Activated naive CD4-positive, alpha-beta T cell treated with anti-CD3 and anti-CD28 coated beads, Interleukin-2, amount 50 U/mL, for 24 hours (primary cell): ENCODE results near the gene NPIPA1.
"Not testable (repeated sequence)": the region's sequence is repeated elsewhere in the genome, so short reads cannot be mapped to it uniquely, and the experiment has no call there.

Experiments
- H3K27ac Mint-ChIP-seq: one replicate; pipeline ENCODE4 v1.8.0; 2021; ENCODE audit warnings: mild to moderate bottlenecking, mixed read lengths
- H3K27me3 Mint-ChIP-seq: one replicate; pipeline ENCODE4 v1.8.0; 2021; ENCODE audit warnings: mixed read lengths
- H3K36me3 Mint-ChIP-seq: one replicate; pipeline ENCODE4 v1.8.0; 2021; ENCODE audit warnings: mixed read lengths
- H3K4me1 Mint-ChIP-seq: one replicate; pipeline ENCODE4 v1.8.0; 2021; ENCODE audit warnings: mixed read lengths
- H3K4me3 Mint-ChIP-seq: one replicate; pipeline ENCODE4 v1.8.0; 2021; ENCODE audit warnings: mild to moderate bottlenecking, mixed read lengths
- H3K9me3 Mint-ChIP-seq: one replicate; pipeline ENCODE4 v1.8.0; 2021; ENCODE audit warnings: mixed read lengths

Gene NPIPA1

DNA sequence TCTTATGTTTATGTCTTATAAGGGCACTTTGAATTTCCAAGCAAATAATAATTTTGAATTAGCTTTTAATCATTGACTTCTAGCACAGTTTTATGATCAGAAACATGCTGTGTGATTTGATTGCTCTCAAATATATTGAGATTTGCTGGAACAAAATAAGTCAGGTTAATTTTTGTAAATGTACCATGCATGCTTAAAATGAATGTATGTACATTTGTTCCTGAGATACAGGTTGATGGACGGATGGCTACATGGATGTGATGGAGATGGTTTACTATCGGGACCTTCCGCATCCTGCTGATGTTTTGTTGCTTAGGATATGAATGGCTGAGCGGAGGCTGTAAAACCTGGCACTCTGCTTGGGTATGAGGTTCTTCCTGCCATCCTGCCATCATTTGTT is at the start of gene NPIPA1:
Gene NPIPA1 (plus strand): TSS at position 301 of the 400 bp plus-strand sequence. CDS start 0 bp downstream, at position 301.
- H3K36me3 Mint-ChIP-seq, H3K4me1 Mint-ChIP-seq, H3K4me3 Mint-ChIP-seq, H3K9me3 Mint-ChIP-seq, H3K27me3 Mint-ChIP-seq, H3K27ac Mint-ChIP-seq: not testable (repeated sequence)

DNA sequence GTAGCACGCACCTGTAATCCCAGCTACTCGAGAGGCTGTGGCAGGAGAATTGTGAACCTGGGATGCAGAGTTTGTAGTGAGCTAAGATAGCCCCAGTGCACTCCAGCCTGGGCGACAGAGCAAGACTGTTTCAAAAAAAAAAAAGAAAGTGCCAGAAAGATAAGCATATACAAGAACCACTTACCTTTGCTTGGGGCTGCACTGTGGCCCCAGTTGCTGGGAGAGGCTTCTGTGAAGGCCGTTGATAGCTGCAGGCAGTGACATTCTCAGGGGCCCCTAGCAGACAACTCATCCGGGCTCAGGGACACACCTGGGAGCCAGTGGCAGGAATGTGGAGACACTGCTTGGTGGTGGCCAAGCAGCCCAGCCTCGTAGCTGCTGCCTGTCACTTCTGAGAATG is 45.1 kb upstream of the NPIPA1 start:
- not testable (repeated sequence) for H3K27me3 Mint-ChIP-seq, H3K4me3 Mint-ChIP-seq, H3K9me3 Mint-ChIP-seq, H3K4me1 Mint-ChIP-seq, H3K27ac Mint-ChIP-seq, H3K36me3 Mint-ChIP-seq

DNA sequence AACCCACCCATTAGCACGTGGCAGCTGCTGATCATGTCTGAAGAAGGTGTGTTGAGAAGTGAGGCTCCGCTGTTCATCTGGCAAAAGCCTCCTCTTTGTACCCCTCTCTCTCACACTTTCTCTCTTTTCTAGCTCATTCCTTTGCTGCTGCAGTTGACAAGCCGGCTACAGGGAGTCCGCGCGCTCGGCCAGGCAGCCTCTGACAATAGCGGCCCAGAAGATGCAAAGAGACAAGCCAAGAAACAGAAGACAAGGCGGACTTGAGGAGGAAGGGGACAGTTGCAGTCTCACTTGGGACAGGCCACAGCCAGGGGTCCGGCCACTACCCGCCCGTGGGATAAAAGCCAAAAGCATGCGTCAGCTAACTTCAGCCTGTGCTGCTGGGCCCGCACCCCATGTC is 41.9 kb upstream of the NPIPA1 start:
- H3K9me3 Mint-ChIP-seq, H3K27ac Mint-ChIP-seq, H3K4me3 Mint-ChIP-seq, H3K36me3 Mint-ChIP-seq, H3K4me1 Mint-ChIP-seq, H3K27me3 Mint-ChIP-seq: not testable (repeated sequence)

GRCh38 chr16:14896023-14896422 is 41.2 kb upstream of the NPIPA1 start:
- H3K36me3 Mint-ChIP-seq, H3K4me3 Mint-ChIP-seq, H3K27me3 Mint-ChIP-seq, H3K4me1 Mint-ChIP-seq, H3K27ac Mint-ChIP-seq, H3K9me3 Mint-ChIP-seq: not testable (repeated sequence)

DNA sequence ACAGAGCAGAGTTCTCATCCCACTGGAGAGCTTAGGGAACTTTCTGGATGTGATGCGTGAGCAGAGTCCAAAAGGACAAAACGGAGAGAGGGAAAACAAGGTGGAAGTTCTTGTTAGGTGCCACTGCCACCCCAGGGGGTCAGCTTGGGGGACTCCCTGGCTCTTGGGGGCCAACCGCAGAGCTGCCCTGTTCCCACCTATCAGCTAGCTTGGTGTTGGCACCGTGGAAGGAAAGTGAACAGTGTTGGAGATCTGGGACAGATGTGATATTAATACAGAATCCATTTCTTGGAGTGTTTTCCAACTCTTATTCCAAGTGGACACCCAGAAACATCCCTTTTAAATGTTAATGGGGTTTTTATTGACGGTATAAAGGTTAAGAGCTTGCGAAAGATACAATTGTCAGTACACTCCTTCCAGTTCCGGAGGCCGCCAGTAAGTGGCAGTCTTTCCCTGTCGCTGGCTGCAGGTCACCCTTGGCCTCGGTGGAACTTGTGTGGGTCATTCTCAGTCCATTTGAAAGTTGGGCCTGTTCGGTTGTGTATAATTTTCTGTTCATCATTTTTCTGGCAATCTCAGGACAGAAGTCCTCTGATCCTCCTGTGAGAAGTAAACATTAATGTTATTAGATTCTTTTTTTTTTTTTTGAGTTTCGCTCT is 40.1 kb upstream of the NPIPA1 start:
- H3K4me3 Mint-ChIP-seq, H3K36me3 Mint-ChIP-seq, H3K4me1 Mint-ChIP-seq, H3K27me3 Mint-ChIP-seq, H3K27ac Mint-ChIP-seq, H3K9me3 Mint-ChIP-seq: not testable (repeated sequence)

GRCh38 chr16:14898162-14898561 is 39.1 kb upstream of the NPIPA1 start:
- not testable (repeated sequence) for H3K4me3 Mint-ChIP-seq, H3K27ac Mint-ChIP-seq, H3K27me3 Mint-ChIP-seq, H3K4me1 Mint-ChIP-seq, H3K36me3 Mint-ChIP-seq, H3K9me3 Mint-ChIP-seq

DNA sequence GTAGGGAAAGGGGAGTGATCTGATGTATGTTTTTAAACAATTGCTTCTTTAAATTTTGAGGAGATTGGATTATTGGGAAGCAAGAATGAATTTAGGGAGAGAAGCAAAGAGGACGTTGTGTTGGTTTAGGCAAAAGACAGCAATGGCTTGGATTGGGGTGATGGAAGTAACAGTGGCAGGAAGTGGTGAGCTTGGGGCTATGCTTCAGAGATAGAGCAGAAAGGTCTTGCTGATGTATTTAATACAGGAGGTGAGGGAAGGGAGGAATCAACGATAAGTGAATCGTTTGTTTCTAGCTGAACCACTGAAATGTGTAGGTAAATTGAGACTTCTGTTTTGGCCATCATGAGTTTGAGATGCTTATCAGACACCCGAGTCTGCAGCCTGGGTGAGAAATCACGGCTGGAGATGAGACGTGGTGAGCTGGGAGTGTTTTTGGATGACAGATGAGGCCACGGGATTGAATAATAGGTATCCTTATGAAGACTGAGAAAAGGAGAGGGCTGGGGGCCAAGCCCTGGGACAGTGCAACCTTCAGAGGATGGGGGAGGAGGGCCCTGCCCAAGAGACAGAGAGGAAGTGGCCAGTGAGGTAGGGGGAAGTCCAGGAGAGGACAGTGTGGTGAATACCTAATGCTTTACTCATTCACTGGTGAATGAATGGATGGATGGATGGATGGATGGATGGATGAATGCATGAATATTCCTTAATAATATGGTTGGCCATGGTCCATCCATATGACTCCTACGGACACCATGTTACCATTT is 33.9 kb upstream of the NPIPA1 start:
- H3K36me3 Mint-ChIP-seq, H3K4me1 Mint-ChIP-seq, H3K4me3 Mint-ChIP-seq, H3K27ac Mint-ChIP-seq, H3K9me3 Mint-ChIP-seq, H3K27me3 Mint-ChIP-seq: not testable (repeated sequence)

- H3K4me1 Mint-ChIP-seq, H3K27me3 Mint-ChIP-seq, H3K36me3 Mint-ChIP-seq, H3K9me3 Mint-ChIP-seq, H3K4me3 Mint-ChIP-seq, H3K27ac Mint-ChIP-seq: not testable (repeated sequence)
Observed at GRCh38 chr16:14909744-14910143, 27.5 kb upstream of the NPIPA1 start.

GRCh38 chr16:14910833-14911629 is 26.2 kb upstream of the NPIPA1 start:
- H3K4me3 Mint-ChIP-seq, H3K27me3 Mint-ChIP-seq, H3K9me3 Mint-ChIP-seq, H3K4me1 Mint-ChIP-seq, H3K36me3 Mint-ChIP-seq, H3K27ac Mint-ChIP-seq: not testable (repeated sequence)

DNA sequence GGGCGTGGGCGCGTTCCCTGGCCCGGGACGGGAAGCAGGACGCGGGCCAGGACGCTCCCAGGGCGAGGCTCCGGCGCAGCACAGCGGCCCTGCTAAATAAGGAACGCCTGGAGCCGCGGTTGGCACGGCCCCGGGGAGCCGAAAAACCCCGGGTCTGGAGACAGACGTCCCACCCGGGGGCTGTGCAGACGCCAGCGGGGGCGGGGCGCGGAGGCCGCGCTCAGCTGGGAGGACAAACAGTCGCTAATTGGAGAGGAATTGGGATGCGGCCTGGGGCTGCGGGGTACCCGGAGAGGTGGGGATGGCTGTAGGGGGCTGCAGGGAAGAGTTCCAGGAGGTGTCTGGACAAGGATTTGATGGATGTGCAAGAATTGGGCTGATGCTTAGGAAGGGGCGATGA is 25.3 kb upstream of the NPIPA1 start:
- H3K27ac Mint-ChIP-seq, H3K27me3 Mint-ChIP-seq, H3K9me3 Mint-ChIP-seq, H3K4me1 Mint-ChIP-seq, H3K36me3 Mint-ChIP-seq: not testable (repeated sequence)
- H3K4me3 Mint-ChIP-seq, result peak overlapping the region; percentile 77

- H3K27ac Mint-ChIP-seq, H3K36me3 Mint-ChIP-seq, H3K27me3 Mint-ChIP-seq, H3K4me1 Mint-ChIP-seq, H3K4me3 Mint-ChIP-seq, H3K9me3 Mint-ChIP-seq: not testable (repeated sequence)
Observed at GRCh38 chr16:14912588-14912987, 24.7 kb upstream of the NPIPA1 start.

GRCh38 chr16:14918504-14918903 is 18.7 kb upstream of the NPIPA1 start:
- not testable (repeated sequence) for H3K27me3 Mint-ChIP-seq, H3K9me3 Mint-ChIP-seq, H3K4me3 Mint-ChIP-seq, H3K27ac Mint-ChIP-seq, H3K36me3 Mint-ChIP-seq, H3K4me1 Mint-ChIP-seq

DNA sequence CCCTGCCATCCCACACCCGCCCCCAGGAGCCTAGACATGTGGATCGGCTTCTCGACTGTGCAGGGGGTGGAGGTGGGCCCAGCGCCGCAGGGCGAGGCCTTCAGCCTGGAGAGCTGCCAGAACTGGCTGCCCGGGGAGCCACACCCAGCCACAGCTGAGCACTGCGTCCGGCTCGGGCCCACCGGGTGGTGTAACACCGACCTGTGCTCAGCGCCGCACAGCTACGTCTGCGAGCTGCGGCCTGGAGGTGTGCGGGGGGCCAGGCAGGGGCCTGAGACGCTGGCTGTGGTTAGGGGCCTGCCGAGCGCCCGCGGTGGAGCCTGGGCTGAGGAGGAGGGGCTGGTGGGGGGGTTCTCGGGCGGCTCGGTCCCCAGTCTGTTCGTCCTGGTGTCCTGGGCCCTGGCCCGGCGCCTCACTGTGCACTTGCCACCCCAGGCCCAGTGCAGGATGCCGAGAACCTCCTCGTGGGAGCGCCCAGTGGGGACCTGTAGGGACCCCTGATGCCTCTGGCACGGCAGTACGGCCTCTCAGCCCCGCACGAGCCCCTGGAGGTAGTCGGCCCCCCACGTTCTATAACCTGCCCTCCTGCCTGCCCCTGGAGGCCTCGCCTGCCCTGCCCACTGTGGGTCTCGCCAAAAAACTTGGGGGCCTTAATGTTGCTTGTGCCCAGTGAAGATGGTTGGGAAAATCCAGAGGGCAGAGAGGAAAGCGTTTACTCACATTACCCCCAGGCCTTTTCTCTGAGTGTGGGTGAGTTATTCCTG is 17.2 kb upstream of the NPIPA1 start:
- not testable (repeated sequence) for H3K27me3 Mint-ChIP-seq, H3K4me3 Mint-ChIP-seq, H3K36me3 Mint-ChIP-seq, H3K9me3 Mint-ChIP-seq, H3K27ac Mint-ChIP-seq, H3K4me1 Mint-ChIP-seq

GRCh38 chr16:14922285-14922684 is 15.0 kb upstream of the NPIPA1 start:
- not testable (repeated sequence) for H3K27ac Mint-ChIP-seq, H3K4me1 Mint-ChIP-seq, H3K36me3 Mint-ChIP-seq, H3K27me3 Mint-ChIP-seq, H3K4me3 Mint-ChIP-seq, H3K9me3 Mint-ChIP-seq

DNA sequence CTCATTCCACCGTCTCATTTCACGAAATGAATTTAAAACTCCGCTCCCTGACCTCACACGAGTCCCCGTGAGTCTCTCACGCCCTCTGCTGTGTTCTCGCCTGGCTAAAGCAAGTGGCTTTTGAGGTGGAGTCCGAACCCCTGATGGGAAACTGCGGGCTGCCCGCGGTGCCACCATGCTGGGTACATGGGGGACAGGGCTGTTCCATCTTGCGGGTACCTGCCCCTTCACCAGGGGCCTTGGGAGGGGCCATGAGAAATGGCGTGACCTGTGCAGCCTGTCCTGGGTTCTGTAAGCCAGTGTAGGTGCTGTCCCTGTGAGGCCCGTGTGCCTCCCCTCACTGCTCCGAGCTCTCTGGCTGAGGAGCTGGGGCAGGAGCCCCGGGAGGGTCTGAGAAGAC is 14.3 kb upstream of the NPIPA1 start:
- not testable (repeated sequence) for H3K36me3 Mint-ChIP-seq, H3K9me3 Mint-ChIP-seq, H3K27me3 Mint-ChIP-seq, H3K4me1 Mint-ChIP-seq, H3K4me3 Mint-ChIP-seq, H3K27ac Mint-ChIP-seq
